GM19025 (cell line): Measurements from ENCODE around the gene NAA40.

Experiments
- ATAC-seq: cut with Tn5 transposase; IDR thresholded peaks from one replicate; pipeline ENCODE4 v1.9.1; 2021; ENCODE audit warnings: mild to moderate bottlenecking, low read depth, moderate library complexity; ENCODE audit not compliant: unreplicated experiment

Gene NAA40

DNA sequence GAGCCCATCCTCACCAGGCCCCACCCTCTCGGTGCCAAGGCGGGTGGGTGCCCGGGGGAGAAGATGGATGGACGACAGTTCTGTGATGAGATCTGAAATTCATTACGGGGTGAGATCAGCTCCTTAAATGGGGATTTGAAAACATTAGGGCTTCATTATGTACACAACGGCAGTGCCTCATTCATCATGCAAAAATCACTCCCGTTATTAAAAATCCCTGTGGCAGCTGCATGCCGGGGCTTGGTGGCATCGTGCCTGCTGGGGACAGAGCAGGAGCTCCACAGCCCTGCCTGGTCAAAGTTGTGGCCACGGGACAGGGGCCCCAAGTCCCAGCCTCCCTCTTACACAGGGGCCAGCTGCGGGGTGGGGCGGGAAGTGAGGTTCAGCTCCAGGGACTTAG lies 67.6 kb downstream of the NAA40 start:
- no peak for ATAC-seq
